ENCODE measurements around the gene GLE1.

The GLE1 gene

DNA sequence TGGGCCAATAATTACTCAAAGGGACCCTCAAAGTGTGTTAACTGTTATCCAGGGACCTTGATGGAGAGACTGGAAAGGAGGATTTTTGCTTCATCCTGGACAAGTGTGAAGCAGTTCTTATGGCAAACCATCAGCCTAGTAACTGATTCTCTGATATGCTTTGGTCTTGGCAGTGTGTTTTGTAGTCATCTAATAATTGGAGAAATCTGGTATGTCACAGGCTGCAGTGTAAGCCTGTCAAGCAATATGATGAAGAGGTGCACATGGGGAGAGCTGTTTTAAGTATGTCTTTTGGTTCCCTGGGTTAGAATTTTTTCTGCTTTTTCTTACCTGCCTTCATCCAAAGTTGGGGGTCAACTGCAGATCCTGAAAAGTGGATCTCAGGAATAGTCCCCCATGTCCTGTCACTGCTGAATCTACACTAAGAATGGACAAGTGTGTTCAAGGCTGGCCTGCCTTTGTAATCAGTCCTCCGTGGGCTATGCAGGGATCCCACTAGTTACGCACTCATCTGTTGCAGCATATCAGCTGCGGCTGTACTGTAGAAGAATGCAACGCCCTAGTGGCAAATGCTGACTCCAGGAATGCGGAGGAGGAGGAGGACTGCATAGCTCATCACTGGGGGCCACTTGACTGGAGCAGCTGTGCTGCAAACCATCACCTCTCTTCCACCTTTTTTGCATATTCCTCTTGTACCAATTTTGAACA lies 49.8 kb downstream of the GLE1 start:
- Histone ChIP-seq H3K36me3 (ENCODE audit: control insufficient read depth, low read depth, low read length) (no peaks in the 10 kb centered on the region), H3K4me3 (ENCODE audit: low read length) (peak overlapping the region; percentile 87), H3K27me3 (ENCODE audit: control insufficient read depth, insufficient read depth, low read length) (peaks cover 35% of the 10 kb centered on the region), H3K9me3 (ENCODE audit: control insufficient read depth, low read depth, low read length) (no peaks in the 10 kb centered on the region), H3K27ac (ENCODE audit: low read length) (no peak overlapping the region), H3K9ac (ENCODE audit: low read length) (no peak overlapping the region), H3K4me1 (ENCODE audit: control insufficient read depth, low read depth, low read length) (peaks cover 33% of the 10 kb centered on the region)

- Histone ChIP-seq H3K27ac (ENCODE audit: low read length) (no peak overlapping the region), H3K36me3 (ENCODE audit: control insufficient read depth, low read depth, low read length) (no peaks in the 10 kb centered on the region), H3K27me3 (ENCODE audit: control insufficient read depth, insufficient read depth, low read length) (peaks cover 28% of the 10 kb centered on the region), H3K9me3 (ENCODE audit: control insufficient read depth, low read depth, low read length) (no peaks in the 10 kb centered on the region), H3K4me1 (ENCODE audit: control insufficient read depth, low read depth, low read length) (peaks cover 33% of the 10 kb centered on the region), H3K4me3 (ENCODE audit: low read length) (peak overlapping the region; percentile 87), H3K9ac (ENCODE audit: low read length) (no peak overlapping the region)
Observed at GRCh38 chr9:128555180-128555721, 50.7 kb downstream of the GLE1 start.

- no peak overlapping the region for H3K4me3 ChIP-seq (ENCODE audit: low read length)
- H3K27me3 ChIP-seq (ENCODE audit: control insufficient read depth, insufficient read depth, low read length) = peaks cover 19% of the 10 kb centered on the region
- no peak overlapping the region for H3K9ac ChIP-seq (ENCODE audit: low read length)
- H3K27ac ChIP-seq (ENCODE audit: low read length) = no peak overlapping the region
- H3K9me3 ChIP-seq (ENCODE audit: control insufficient read depth, low read depth, low read length) = no peaks in the 10 kb centered on the region
- peaks cover 28% of the 10 kb centered on the region for H3K4me1 ChIP-seq (ENCODE audit: control insufficient read depth, low read depth, low read length)
- H3K36me3 ChIP-seq (ENCODE audit: control insufficient read depth, low read depth, low read length) = no peaks in the 10 kb centered on the region
Observed at GRCh38 chr9:128556276-128556675, 51.8 kb downstream of the GLE1 start.

- H3K9me3 ChIP-seq (ENCODE audit: control insufficient read depth, low read depth, low read length) = no peaks in the 10 kb centered on the region
- H3K4me3 ChIP-seq (ENCODE audit: low read length) = no peak overlapping the region
- H3K27me3 ChIP-seq (ENCODE audit: control insufficient read depth, insufficient read depth, low read length) = peaks cover 15% of the 10 kb centered on the region
- no peaks in the 10 kb centered on the region for H3K36me3 ChIP-seq (ENCODE audit: control insufficient read depth, low read depth, low read length)
- no peak overlapping the region for H3K27ac ChIP-seq (ENCODE audit: low read length)
- no peak overlapping the region for H3K9ac ChIP-seq (ENCODE audit: low read length)
- peaks cover 23% of the 10 kb centered on the region for H3K4me1 ChIP-seq (ENCODE audit: control insufficient read depth, low read depth, low read length)
Observed at GRCh38 chr9:128556926-128557634, 52.6 kb downstream of the GLE1 start.

GRCh38 chr9:128558431-128559310 lies 54.2 kb downstream of the GLE1 start:
- Histone ChIP-seq H3K27me3 (ENCODE audit: control insufficient read depth, insufficient read depth, low read length) (peaks cover 10% of the 10 kb centered on the region), H3K4me1 (ENCODE audit: control insufficient read depth, low read depth, low read length) (peaks cover 18% of the 10 kb centered on the region), H3K27ac (ENCODE audit: low read length) (no peak overlapping the region), H3K9me3 (ENCODE audit: control insufficient read depth, low read depth, low read length) (no peaks in the 10 kb centered on the region), H3K9ac (ENCODE audit: low read length) (no peak overlapping the region), H3K4me3 (ENCODE audit: low read length) (no peak overlapping the region), H3K36me3 (ENCODE audit: control insufficient read depth, low read depth, low read length) (no peaks in the 10 kb centered on the region)

- no peaks in the 10 kb centered on the region for H3K4me1 ChIP-seq (ENCODE audit: control insufficient read depth, low read depth, low read length)
- H3K9me3 ChIP-seq (ENCODE audit: control insufficient read depth, low read depth, low read length) = no peaks in the 10 kb centered on the region
- no peak overlapping the region for H3K27ac ChIP-seq (ENCODE audit: low read length)
- no peaks in the 10 kb centered on the region for H3K27me3 ChIP-seq (ENCODE audit: control insufficient read depth, insufficient read depth, low read length)
- peaks cover 23% of the 10 kb centered on the region for H3K36me3 ChIP-seq (ENCODE audit: control insufficient read depth, low read depth, low read length)
- H3K9ac ChIP-seq (ENCODE audit: low read length) = no peak overlapping the region
- H3K4me3 ChIP-seq (ENCODE audit: low read length) = no peak overlapping the region
Observed at GRCh38 chr9:128565578-128565977, 61.1 kb downstream of the GLE1 start.

- no peak overlapping the region for H3K4me3 ChIP-seq (ENCODE audit: low read length)
- H3K9me3 ChIP-seq (ENCODE audit: control insufficient read depth, low read depth, low read length) = no peaks in the 10 kb centered on the region
- no peak overlapping the region for H3K9ac ChIP-seq (ENCODE audit: low read length)
- no peaks in the 10 kb centered on the region for H3K4me1 ChIP-seq (ENCODE audit: control insufficient read depth, low read depth, low read length)
- no peak overlapping the region for H3K27ac ChIP-seq (ENCODE audit: low read length)
- no peaks in the 10 kb centered on the region for H3K27me3 ChIP-seq (ENCODE audit: control insufficient read depth, insufficient read depth, low read length)
- peaks cover 28% of the 10 kb centered on the region for H3K36me3 ChIP-seq (ENCODE audit: control insufficient read depth, low read depth, low read length)
Observed at GRCh38 chr9:128568470-128569078, 64.1 kb downstream of the GLE1 start.

GRCh38 chr9:128575469-128575868 lies 71.0 kb downstream of the GLE1 start:
- Histone ChIP-seq H3K9me3 (ENCODE audit: control insufficient read depth, low read depth, low read length) (no peaks in the 10 kb centered on the region), H3K27ac (ENCODE audit: low read length) (no peak overlapping the region), H3K4me3 (ENCODE audit: low read length) (no peak overlapping the region), H3K9ac (ENCODE audit: low read length) (no peak overlapping the region), H3K36me3 (ENCODE audit: control insufficient read depth, low read depth, low read length) (peaks cover 66% of the 10 kb centered on the region), H3K4me1 (ENCODE audit: control insufficient read depth, low read depth, low read length) (no peaks in the 10 kb centered on the region), H3K27me3 (ENCODE audit: control insufficient read depth, insufficient read depth, low read length) (no peaks in the 10 kb centered on the region)

DNA sequence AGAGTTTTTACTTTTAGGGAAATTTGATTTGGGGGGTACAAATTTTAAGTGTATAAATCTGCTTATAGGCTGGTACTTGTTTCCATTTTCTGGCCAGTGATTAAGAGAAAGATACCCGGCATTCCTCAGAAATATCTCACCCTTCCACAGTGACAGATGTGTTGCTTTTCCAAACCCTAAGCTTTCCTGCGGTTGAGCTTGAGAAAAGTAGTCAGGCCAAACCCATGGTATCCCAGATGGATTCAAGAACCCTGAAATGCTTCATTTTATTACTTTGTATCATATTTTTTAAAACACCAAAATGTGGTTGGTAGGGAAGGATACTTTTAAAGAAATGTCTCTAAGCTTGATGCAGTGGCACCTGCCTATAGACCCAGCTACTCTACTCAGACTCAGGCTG lies 71.4 kb downstream of the GLE1 start:
- peaks cover 70% of the 10 kb centered on the region for H3K36me3 ChIP-seq (ENCODE audit: control insufficient read depth, low read depth, low read length)
- H3K9ac ChIP-seq (ENCODE audit: low read length) = no peak overlapping the region
- no peak overlapping the region for H3K4me3 ChIP-seq (ENCODE audit: low read length)
- no peaks in the 10 kb centered on the region for H3K27me3 ChIP-seq (ENCODE audit: control insufficient read depth, insufficient read depth, low read length)
- no peak overlapping the region for H3K27ac ChIP-seq (ENCODE audit: low read length)
- no peaks in the 10 kb centered on the region for H3K4me1 ChIP-seq (ENCODE audit: control insufficient read depth, low read depth, low read length)
- H3K9me3 ChIP-seq (ENCODE audit: control insufficient read depth, low read depth, low read length) = no peaks in the 10 kb centered on the region

DNA sequence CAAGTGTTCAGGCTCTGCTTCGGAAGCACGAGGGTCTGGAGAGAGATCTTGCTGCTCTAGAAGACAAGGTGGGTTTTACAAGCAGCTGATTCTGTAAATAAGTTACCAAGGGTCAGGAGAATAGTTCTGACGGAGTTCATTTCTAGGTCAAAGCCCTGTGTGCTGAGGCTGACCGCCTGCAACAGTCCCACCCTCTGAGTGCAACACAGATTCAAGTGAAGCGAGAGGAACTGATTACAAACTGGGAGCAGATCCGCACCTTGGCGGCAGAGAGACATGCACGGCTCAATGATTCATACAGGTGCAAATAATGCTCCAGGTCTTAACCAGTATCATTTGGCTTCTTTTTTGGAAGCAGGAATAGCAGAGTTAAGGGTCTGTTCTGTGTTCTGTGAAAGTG lies 72.7 kb downstream of the GLE1 start:
- Histone ChIP-seq H3K27ac (ENCODE audit: low read length) (no peak overlapping the region), H3K4me1 (ENCODE audit: control insufficient read depth, low read depth, low read length) (no peaks in the 10 kb centered on the region), H3K4me3 (ENCODE audit: low read length) (no peak overlapping the region), H3K27me3 (ENCODE audit: control insufficient read depth, insufficient read depth, low read length) (no peaks in the 10 kb centered on the region), H3K36me3 (ENCODE audit: control insufficient read depth, low read depth, low read length) (peaks cover 77% of the 10 kb centered on the region), H3K9me3 (ENCODE audit: control insufficient read depth, low read depth, low read length) (no peaks in the 10 kb centered on the region), H3K9ac (ENCODE audit: low read length) (no peak overlapping the region)

DNA sequence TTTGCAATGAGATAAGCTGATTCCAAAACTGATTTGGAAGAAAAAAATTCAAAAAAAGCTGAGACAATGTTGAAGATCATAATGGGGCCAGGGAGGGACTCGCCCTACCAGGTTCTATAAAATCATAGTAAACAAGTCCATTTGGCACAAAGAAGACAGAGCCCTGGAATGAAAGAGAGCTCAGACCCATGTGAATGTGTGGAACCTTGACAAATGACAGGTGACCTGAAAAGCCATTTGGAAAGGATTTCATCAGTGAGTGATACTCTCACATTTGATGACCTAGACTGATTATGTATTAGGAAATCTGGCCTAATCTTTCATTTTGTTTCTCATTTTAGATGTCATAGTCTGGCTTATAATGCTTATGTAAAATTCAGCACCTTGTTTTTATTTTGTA lies 74.7 kb downstream of the GLE1 start:
- H3K9ac ChIP-seq (ENCODE audit: low read length) = no peak overlapping the region
- no peaks in the 10 kb centered on the region for H3K27me3 ChIP-seq (ENCODE audit: control insufficient read depth, insufficient read depth, low read length)
- H3K36me3 ChIP-seq (ENCODE audit: control insufficient read depth, low read depth, low read length) = peaks cover 97% of the 10 kb centered on the region
- H3K27ac ChIP-seq (ENCODE audit: low read length) = no peak overlapping the region
- H3K9me3 ChIP-seq (ENCODE audit: control insufficient read depth, low read depth, low read length) = no peaks in the 10 kb centered on the region
- H3K4me1 ChIP-seq (ENCODE audit: control insufficient read depth, low read depth, low read length) = no peaks in the 10 kb centered on the region
- no peak overlapping the region for H3K4me3 ChIP-seq (ENCODE audit: low read length)

Data from iPS-18a (cell line).